ENCODE measurements around the gene OTOF. TPM values are rescaled to one million over a fixed set of nuclear protein-coding genes. Genes with fewer than 3 reads are reported as not detected.
A peak's percentile ranks its signal among the peaks of the same experiment; 100 is the strongest.

Gene OTOF
- total and polyA plus RNA-seq, 9 of the 15 experiments (the other 6 are each of a cell fraction or from before 2014, with no cell fraction given) = 0.03 to 0.11 (median 0.06) TPM; not detected in 5

GRCh38 chr2:26411419-26411818, 66.5 kb downstream of the OTOF start (continued):
- TF ChIP-seq, protein P1, sequence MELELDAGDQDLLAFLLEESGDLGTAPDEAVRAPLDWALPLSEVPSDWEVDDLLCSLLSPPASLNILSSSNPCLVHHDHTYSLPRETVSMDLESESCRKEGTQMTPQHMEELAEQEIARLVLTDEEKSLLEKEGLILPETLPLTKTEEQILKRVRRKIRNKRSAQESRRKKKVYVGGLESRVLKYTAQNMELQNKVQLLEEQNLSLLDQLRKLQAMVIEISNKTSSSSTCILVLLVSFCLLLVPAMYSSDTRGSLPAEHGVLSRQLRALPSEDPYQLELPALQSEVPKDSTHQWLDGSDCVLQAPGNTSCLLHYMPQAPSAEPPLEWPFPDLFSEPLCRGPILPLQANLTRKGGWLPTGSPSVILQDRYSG (tag; conservative IDR thresholded peaks at IDR 0.05; ENCODE audit: low read depth) = 0 out of 2 replicates have a peak, but pooled peaks have one; percentile 49
- TF ChIP-seq ZNF668 (CRISPR knock-in tag; IDR thresholded peaks at IDR 0.05) (peak; percentile 72; the same call in 1 of the 2 replicates), VEZF1 (CRISPR knock-in tag; IDR thresholded peaks at IDR 0.05) (0 out of 2 replicates have a peak, but pooled peaks have one; percentile 28), EWSR1 (IDR thresholded peaks at IDR 0.05; ENCODE audit: borderline replicate concordance, low read depth, partially characterized antibody) (no peak), MAFG (tag; conservative IDR thresholded peaks at IDR 0.05) (peak; percentile 97), TAF1 (IDR thresholded peaks at IDR 0.05; ENCODE audit: control insufficient read depth, extremely low read depth, insufficient read depth, low read length, severe bottlenecking) (peak; percentile 67), ZBTB2 (IDR thresholded peaks at IDR 0.05) (0 out of 2 replicates have a peak, but pooled peaks have one; percentile 25), ZNF175 (CRISPR knock-in tag; IDR thresholded peaks at IDR 0.05; ENCODE audit: low read depth) (peak; percentile 12; the same call in 1 of the 2 replicates), EHMT2 (IDR thresholded peaks at IDR 0.05) (peak; percentile 30; the same call in 1 of the 2 replicates), MAFF (IDR thresholded peaks at IDR 0.05; ENCODE audit: low read length) (peak; percentile 94), BRD9 (IDR thresholded peaks at IDR 0.05; ENCODE audit: low read depth, partially characterized antibody) (peak; percentile 17), TEAD1 (CRISPR knock-in tag; IDR thresholded peaks at IDR 0.05) (0 out of 4 replicates have a peak, but pooled peaks of 1 of the 2 experiments have one; percentile 38), TAF9B (IDR thresholded peaks at IDR 0.05; ENCODE audit: partially characterized antibody) (peak; percentile 60), CREM (IDR thresholded peaks at IDR 0.05; ENCODE audit: low read depth) (0 out of 2 replicates have a peak, but pooled peaks have one; percentile 6), SMAD4 (CRISPR knock-in tag; conservative IDR thresholded peaks at IDR 0.05) (peak; percentile 57), NCOR1 (IDR thresholded peaks at IDR 0.05) (peak; percentile 3; the same call in 1 of the 2 replicates), BDP1 (IDR thresholded peaks at IDR 0.05; ENCODE audit: insufficient read depth, insufficient read length) (no peak), NBN (IDR thresholded peaks at IDR 0.05; ENCODE audit: low read depth) (peak; percentile 13; the same call in 1 of the 2 replicates)
- TF ChIP-seq, protein P2, sequence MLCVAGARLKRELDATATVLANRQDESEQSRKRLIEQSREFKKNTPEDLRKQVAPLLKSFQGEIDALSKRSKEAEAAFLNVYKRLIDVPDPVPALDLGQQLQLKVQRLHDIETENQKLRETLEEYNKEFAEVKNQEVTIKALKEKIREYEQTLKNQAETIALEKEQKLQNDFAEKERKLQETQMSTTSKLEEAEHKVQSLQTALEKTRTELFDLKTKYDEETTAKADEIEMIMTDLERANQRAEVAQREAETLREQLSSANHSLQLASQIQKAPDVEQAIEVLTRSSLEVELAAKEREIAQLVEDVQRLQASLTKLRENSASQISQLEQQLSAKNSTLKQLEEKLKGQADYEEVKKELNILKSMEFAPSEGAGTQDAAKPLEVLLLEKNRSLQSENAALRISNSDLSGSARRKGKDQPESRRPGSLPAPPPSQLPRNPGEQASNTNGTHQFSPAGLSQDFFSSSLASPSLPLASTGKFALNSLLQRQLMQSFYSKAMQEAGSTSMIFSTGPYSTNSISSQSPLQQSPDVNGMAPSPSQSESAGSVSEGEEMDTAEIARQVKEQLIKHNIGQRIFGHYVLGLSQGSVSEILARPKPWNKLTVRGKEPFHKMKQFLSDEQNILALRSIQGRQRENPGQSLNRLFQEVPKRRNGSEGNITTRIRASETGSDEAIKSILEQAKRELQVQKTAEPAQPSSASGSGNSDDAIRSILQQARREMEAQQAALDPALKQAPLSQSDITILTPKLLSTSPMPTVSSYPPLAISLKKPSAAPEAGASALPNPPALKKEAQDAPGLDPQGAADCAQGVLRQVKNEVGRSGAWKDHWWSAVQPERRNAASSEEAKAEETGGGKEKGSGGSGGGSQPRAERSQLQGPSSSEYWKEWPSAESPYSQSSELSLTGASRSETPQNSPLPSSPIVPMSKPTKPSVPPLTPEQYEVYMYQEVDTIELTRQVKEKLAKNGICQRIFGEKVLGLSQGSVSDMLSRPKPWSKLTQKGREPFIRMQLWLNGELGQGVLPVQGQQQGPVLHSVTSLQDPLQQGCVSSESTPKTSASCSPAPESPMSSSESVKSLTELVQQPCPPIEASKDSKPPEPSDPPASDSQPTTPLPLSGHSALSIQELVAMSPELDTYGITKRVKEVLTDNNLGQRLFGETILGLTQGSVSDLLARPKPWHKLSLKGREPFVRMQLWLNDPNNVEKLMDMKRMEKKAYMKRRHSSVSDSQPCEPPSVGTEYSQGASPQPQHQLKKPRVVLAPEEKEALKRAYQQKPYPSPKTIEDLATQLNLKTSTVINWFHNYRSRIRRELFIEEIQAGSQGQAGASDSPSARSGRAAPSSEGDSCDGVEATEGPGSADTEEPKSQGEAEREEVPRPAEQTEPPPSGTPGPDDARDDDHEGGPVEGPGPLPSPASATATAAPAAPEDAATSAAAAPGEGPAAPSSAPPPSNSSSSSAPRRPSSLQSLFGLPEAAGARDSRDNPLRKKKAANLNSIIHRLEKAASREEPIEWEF (CRISPR knock-in tag; IDR thresholded peaks at IDR 0.05) = peak; percentile 49; the same call in 1 of the 2 replicates
